ENCODE results near the gene ZNF229. TPM values are rescaled to one million over a fixed set of nuclear protein-coding genes. Genes with fewer than 3 reads are reported as not detected.
"Not testable (repeated sequence)": the region's sequence is repeated elsewhere in the genome, so short reads cannot be mapped to it uniquely, and the experiment has no call there.

ZNF229 gene
- 9.2 TPM for polyA plus RNA-seq
- long read RNA-seq, donor 1, full-length matches to known transcripts: 1 of 1 reads
- long read RNA-seq, donor 1, partial matches to known transcripts: 0 of 1 reads
- long read RNA-seq, donor 1, other reads (novel, unspliced or antisense): 0 of 1 reads
- long read RNA-seq, donor 2, full-length matches to known transcripts: 2 of 2 reads
- long read RNA-seq, donor 2, partial matches to known transcripts: 0 of 2 reads
- long read RNA-seq, donor 2, other reads (novel, unspliced or antisense): 0 of 2 reads
- long read RNA-seq, donor 3, full-length matches to known transcripts: 3 of 3 reads
- long read RNA-seq, donor 3, partial matches to known transcripts: 0 of 3 reads
- long read RNA-seq, donor 3, other reads (novel, unspliced or antisense): 0 of 3 reads
- long read RNA-seq, donor 4: 0 reads
- long read RNA-seq, donor 5, full-length matches to known transcripts: 2 of 2 reads
- long read RNA-seq, donor 5, partial matches to known transcripts: 0 of 2 reads
- long read RNA-seq, donor 5, other reads (novel, unspliced or antisense): 0 of 2 reads
- long read RNA-seq, donor 6, full-length matches to known transcripts: 2 of 2 reads
- long read RNA-seq, donor 6, partial matches to known transcripts: 0 of 2 reads
- long read RNA-seq, donor 6, other reads (novel, unspliced or antisense): 0 of 2 reads
- long read RNA-seq, donor 7: 0 reads
- long read RNA-seq, donor 8, full-length matches to known transcripts: 2 of 2 reads
- long read RNA-seq, donor 8, partial matches to known transcripts: 0 of 2 reads
- long read RNA-seq, donor 8, other reads (novel, unspliced or antisense): 0 of 2 reads
- long read RNA-seq, donor 9, full-length matches to known transcripts: 1 of 1 reads
- long read RNA-seq, donor 9, partial matches to known transcripts: 0 of 1 reads
- long read RNA-seq, donor 9, other reads (novel, unspliced or antisense): 0 of 1 reads
- long read RNA-seq, donor 10, full-length matches to known transcripts: 2 of 2 reads
- long read RNA-seq, donor 10, partial matches to known transcripts: 0 of 2 reads
- long read RNA-seq, donor 10, other reads (novel, unspliced or antisense): 0 of 2 reads
- long read RNA-seq, donor 11, full-length matches to known transcripts: 2 of 2 reads
- long read RNA-seq, donor 11, partial matches to known transcripts: 0 of 2 reads
- long read RNA-seq, donor 11, other reads (novel, unspliced or antisense): 0 of 2 reads

DNA sequence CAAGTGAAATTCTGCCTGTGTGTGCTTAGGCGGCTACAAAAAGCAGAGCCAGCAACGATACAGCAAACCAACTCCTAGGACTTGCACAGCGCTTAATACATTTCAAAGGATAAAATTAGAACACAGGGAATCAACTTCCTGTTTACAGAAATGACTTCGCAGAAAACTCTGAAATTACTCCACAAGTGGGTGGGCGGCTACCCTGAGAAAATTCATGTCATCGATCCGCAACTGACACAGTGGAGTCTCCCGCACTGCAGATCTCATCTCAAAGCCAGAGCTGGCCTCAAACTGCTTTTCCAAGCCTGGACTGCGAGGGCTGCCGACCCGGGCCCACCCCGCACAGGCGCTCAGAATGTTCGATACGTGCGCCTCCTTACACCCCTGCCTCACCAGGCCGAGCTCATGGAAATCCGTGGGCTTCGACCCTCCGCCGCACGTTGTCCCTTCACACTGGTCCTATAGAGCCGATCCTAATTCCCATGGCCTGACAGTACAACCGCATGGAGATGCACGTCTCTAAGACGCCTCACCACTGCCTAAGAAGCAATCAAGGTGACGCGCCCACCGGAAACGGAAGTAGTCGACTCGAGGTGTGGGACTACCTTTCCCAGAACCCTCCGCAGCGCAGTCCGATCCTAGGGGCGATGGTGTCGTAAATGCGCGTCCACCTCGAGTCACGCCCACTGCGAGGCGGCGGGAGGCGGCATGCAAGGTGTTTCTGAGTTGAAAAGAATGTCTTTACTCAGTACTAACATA is at the start of gene ZNF229:
TSS of gene ZNF229 (minus strand) at position 557 of the 759 bp plus-strand sequence. CDS start 5,625 bp downstream, outside the sequence.
- H3K27ac ChIP-seq (ENCODE audit: low read length): peak within 1 kb of the TSS; percentile 27
- peaks cover 14% of the 10 kb centered on the region for H3K9me3 ChIP-seq (ENCODE audit: control insufficient read depth, low read depth, low read length)
- WGBS (ENCODE audit: insufficient coverage, low lambda C conversion rate): no CpG with 5 or more reads among the region's 45 CpGs
- peaks cover 23% of the 10 kb centered on the region for H3K36me3 ChIP-seq (ENCODE audit: control insufficient read depth, insufficient read depth, low read length)
- no peaks in the 10 kb centered on the region for H3K27me3 ChIP-seq (ENCODE audit: control insufficient read depth, insufficient read depth, low read length)
- peak; percentile 94 to 96 for DNase-seq
- peak within 1 kb of the TSS; percentile 77 for H3K4me3 ChIP-seq (ENCODE audit: low read length)
- H3K4me1 ChIP-seq (ENCODE audit: control insufficient read depth, insufficient read depth, low read length): no peaks in the 10 kb centered on the region

DNA sequence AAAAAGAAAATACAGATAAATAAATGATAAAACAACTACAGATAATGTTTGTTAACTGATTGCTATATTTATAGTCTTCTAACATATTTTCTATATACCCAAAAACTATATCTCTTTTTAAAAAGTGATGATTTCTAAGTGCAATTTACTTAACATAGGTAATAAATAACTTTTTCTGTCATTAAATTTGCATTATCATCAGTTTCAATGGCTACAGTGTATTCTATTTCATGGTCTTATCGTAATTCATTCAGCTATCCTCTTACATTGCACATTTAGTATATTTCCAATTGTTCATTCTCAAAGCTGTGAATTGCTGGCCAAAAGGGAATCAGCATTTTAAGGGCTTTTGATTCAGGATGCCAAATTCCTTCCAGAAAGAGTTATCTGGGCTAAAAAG is 48.4 kb upstream of the ZNF229 start:
- Histone ChIP-seq H3K36me3 (ENCODE audit: control insufficient read depth, insufficient read depth, low read length) (peaks cover 59% of the 10 kb centered on the region), H3K9me3 (ENCODE audit: control insufficient read depth, low read depth, low read length) (peaks cover 57% of the 10 kb centered on the region), H3K27ac (ENCODE audit: low read length) (no peak overlapping the region), H3K4me3 (ENCODE audit: low read length) (no peak overlapping the region), H3K27me3 (ENCODE audit: control insufficient read depth, insufficient read depth, low read length) (no peaks in the 10 kb centered on the region), H3K4me1 (ENCODE audit: control insufficient read depth, insufficient read depth, low read length) (peaks cover 6% of the 10 kb centered on the region)
- DNase-seq: no peak
- WGBS (ENCODE audit: insufficient coverage, low lambda C conversion rate): 100% methylated on average over 1 of the region's 1 CpG

DNA sequence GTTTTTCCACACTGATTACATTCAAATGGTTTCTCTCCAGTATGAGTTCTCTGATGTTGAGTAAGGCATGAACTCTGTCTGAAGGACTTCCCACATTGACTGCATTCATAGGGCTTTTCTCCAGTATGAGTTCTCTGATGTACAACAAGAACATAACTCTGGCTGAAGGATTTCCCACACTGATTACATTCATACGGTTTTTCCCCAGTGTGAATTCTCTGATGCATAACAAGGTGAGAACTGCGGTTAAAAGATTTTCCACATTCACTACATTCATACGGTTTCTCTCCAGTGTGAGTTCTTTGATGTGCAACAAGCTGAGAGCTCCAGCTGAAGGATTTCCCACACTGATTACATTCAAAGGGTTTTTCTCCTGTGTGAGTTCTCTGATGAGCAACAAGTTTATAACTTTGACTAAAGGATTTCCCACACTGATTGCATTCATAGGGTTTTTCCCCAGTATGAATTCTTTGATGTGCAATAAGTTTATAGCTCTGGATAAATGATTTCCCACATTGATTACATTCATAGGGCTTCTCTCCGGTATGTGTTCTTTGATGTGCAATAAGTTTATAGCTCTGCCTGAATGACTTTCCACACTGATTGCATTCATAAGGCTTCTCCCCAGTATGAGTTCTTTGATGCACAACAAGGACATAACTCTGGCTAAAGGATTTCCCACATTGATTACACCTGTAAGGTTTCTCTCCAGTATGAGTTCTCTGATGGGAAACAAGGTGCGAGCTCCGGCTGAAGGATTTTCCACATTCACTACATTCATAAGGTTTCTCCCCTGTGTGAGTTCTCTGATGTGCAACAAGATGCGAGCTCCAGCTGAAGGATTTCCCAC is 28.5 kb upstream of the ZNF229 start:
- Histone ChIP-seq H3K27me3 (ENCODE audit: control insufficient read depth, insufficient read depth, low read length) (no peaks in the 10 kb centered on the region), H3K9me3 (ENCODE audit: control insufficient read depth, low read depth, low read length) (peaks cover 53% of the 10 kb centered on the region), H3K36me3 (ENCODE audit: control insufficient read depth, insufficient read depth, low read length) (peaks cover 44% of the 10 kb centered on the region), H3K4me3 (ENCODE audit: low read length) (no peak overlapping the region), H3K27ac (ENCODE audit: low read length) (no peak overlapping the region), H3K4me1 (ENCODE audit: control insufficient read depth, insufficient read depth, low read length) (no peaks in the 10 kb centered on the region)
- 100% methylated on average over 1 of the region's 7 CpGs for WGBS (ENCODE audit: insufficient coverage, low lambda C conversion rate)
- peak in 1 of 2 donors; percentile 28 for DNase-seq

DNA sequence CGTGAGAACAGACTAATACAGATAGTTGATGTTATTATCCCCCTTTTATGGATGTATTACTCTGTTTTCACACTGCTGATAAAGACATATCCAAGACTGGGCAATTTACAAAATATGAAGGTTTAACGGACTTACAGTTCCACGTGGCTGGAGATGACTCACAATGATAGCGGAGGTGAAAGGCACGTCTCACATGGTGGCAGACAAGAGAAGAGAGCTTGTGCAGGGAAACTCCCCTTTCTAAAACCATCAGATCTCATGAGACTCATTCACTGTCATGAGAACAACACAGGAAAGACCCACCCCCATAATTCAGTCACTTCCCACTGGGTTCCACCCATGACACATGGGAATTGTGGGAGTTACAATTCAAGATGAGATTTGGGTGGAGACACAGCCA is 20.5 kb upstream of the ZNF229 start:
- H3K27ac ChIP-seq (ENCODE audit: low read length); H3K9me3 ChIP-seq (ENCODE audit: control insufficient read depth, low read depth, low read length); H3K4me1 ChIP-seq (ENCODE audit: control insufficient read depth, insufficient read depth, low read length); H3K27me3 ChIP-seq (ENCODE audit: control insufficient read depth, insufficient read depth, low read length); DNase-seq; H3K36me3 ChIP-seq (ENCODE audit: control insufficient read depth, insufficient read depth, low read length); H3K4me3 ChIP-seq (ENCODE audit: low read length): not testable (repeated sequence)
- no CpG with 5 or more reads among the region's 5 CpGs for WGBS (ENCODE audit: insufficient coverage, low lambda C conversion rate)

DNA sequence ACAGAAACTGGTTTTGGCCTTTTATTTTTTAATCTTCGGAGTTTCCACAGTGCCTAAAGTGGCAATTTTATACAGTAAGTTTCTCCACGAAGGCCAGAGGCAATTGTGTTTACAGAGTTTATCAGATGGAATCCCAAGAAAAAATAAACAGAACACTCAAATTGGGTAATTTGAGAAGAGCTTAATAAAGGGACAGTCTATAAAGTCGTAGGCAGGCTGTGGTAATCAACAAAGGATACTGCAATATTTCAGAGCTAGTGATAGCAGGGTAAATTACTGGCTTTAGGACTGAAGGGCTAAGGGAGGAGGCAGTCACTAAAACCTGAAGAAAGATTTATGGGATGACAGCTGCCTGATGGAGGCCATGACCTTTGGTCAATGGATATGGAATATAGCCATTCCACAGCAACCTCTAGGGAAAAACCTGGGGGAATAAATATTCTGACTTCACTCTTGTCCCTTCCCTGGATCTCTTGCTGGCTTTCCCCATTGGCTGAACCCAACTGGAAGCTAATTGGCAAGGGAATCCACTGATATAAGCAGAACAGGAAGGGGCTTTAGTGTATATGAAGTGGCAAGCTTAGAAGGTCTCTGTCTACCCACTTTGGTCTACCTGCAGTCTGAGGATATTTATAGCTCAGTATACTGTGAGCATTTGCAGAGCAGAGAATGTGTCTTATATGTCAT is 14.5 kb upstream of the ZNF229 start:
- not testable (repeated sequence) for H3K27ac ChIP-seq (ENCODE audit: low read length); H3K4me3 ChIP-seq (ENCODE audit: low read length); H3K36me3 ChIP-seq (ENCODE audit: control insufficient read depth, insufficient read depth, low read length); H3K4me1 ChIP-seq (ENCODE audit: control insufficient read depth, insufficient read depth, low read length); DNase-seq; H3K9me3 ChIP-seq (ENCODE audit: control insufficient read depth, low read depth, low read length); H3K27me3 ChIP-seq (ENCODE audit: control insufficient read depth, insufficient read depth, low read length)
- 33% methylated on average over 2 of the region's 3 CpGs for WGBS (ENCODE audit: insufficient coverage, low lambda C conversion rate)

DNA sequence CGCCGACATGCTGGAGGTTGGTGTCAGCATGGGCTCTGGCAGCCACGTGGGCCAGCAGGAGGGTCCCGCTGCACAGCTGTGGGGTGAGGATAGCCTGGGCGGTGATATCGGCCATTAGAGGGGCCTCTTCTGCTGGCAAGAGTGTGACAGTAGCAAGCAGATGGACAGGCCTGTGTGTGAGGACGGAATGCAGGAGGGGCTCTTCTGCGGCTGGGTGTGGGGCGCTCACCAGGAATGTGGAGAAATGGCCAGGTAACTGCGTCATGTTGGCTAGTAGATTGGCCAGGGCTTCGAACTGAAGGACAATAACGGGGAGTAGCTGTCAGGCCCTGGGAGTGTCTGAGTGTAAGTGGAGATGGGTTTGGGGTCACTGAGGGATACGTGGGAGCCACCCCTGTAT is 7.7 kb upstream of the ZNF229 start:
- not testable (repeated sequence) for DNase-seq; H3K4me3 ChIP-seq (ENCODE audit: low read length); H3K27ac ChIP-seq (ENCODE audit: low read length); H3K4me1 ChIP-seq (ENCODE audit: control insufficient read depth, insufficient read depth, low read length); H3K27me3 ChIP-seq (ENCODE audit: control insufficient read depth, insufficient read depth, low read length); H3K36me3 ChIP-seq (ENCODE audit: control insufficient read depth, insufficient read depth, low read length)
- WGBS (ENCODE audit: insufficient coverage, low lambda C conversion rate): no CpG with 5 or more reads among the region's 13 CpGs
- peaks cover 19% of the 10 kb centered on the region for H3K9me3 ChIP-seq (ENCODE audit: control insufficient read depth, low read depth, low read length)

DNA sequence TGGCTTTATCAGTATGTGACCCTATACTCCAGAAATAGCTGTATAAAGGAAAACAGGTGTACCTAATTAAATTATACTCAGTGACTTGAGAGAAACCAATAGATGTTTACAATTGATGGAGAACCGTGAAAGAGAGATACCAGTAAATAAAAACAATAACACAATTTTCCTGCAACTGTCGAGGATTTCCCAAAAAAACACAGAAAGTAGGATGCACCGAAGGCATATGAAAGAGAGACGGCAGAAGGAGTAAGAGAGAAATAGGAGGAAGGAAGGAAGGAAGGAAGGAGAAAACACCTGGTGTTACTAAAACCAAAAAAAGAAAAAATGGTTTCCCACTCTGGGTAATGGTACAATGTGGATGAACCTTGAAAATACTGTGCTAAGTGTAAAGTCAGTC is 6.8 kb upstream of the ZNF229 start:
- DNase-seq: no peak
- Histone ChIP-seq H3K36me3 (ENCODE audit: control insufficient read depth, insufficient read depth, low read length) (no peaks in the 10 kb centered on the region), H3K27me3 (ENCODE audit: control insufficient read depth, insufficient read depth, low read length) (no peaks in the 10 kb centered on the region), H3K9me3 (ENCODE audit: control insufficient read depth, low read depth, low read length) (peaks cover 21% of the 10 kb centered on the region), H3K27ac (ENCODE audit: low read length) (no peak overlapping the region), H3K4me3 (ENCODE audit: low read length) (no peak overlapping the region), H3K4me1 (ENCODE audit: control insufficient read depth, insufficient read depth, low read length) (no peaks in the 10 kb centered on the region)
- 87% methylated on average over 4 of the region's 4 CpGs for WGBS (ENCODE audit: insufficient coverage, low lambda C conversion rate)

DNA sequence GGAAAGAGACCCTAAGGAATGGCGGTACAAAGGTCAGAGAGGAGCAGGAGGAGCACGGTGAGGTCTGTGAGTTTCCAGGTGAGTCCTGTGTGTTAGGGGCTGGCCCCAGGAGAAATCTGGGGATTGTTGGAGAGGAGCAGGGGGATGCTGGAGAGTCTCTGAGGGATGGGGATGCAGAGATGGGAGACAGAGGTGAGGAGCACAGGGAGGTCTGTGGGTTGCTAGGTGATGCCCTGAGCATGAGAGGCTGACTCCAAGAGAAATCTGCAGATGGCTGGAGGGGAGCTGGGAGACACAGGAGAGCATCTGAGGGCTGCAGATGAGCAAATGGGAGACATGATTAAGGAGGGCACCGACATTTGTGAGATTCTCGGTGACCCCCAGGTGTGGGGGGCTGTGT is 4.1 kb upstream of the ZNF229 start:
- WGBS (ENCODE audit: insufficient coverage, low lambda C conversion rate): no CpG with 5 or more reads among the region's 4 CpGs
- no peak overlapping the region for H3K4me3 ChIP-seq (ENCODE audit: low read length)
- H3K27me3 ChIP-seq (ENCODE audit: control insufficient read depth, insufficient read depth, low read length): no peaks in the 10 kb centered on the region
- DNase-seq: no peak
- H3K9me3 ChIP-seq (ENCODE audit: control insufficient read depth, low read depth, low read length): peaks cover 18% of the 10 kb centered on the region
- H3K36me3 ChIP-seq (ENCODE audit: control insufficient read depth, insufficient read depth, low read length): no peaks in the 10 kb centered on the region
- no peaks in the 10 kb centered on the region for H3K4me1 ChIP-seq (ENCODE audit: control insufficient read depth, insufficient read depth, low read length)
- H3K27ac ChIP-seq (ENCODE audit: low read length): no peak overlapping the region

DNA sequence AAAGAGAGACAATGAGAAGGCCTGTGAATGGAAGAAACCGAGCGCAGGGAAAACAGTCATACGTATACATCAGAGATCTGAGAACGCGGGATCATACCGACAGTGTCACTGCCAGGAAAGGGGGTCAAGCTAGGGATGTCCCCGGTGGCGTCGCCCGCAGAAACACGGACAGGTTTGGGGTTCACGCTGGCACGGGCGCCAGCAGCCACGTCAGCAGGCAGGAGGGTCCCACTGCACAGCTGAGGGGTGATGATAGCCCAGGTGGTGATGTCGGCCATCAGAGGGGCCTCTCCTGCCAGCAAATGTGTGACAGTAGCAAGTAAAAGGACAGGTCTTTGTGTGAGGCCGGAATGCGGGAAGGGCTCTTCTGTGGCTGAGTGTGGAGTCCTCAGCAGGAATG is 3.4 kb upstream of the ZNF229 start:
- WGBS (ENCODE audit: insufficient coverage, low lambda C conversion rate): 100% methylated on average over 3 of the region's 18 CpGs
- peaks cover 14% of the 10 kb centered on the region for H3K9me3 ChIP-seq (ENCODE audit: control insufficient read depth, low read depth, low read length)
- no peak for DNase-seq

More for the DNA sequence above, 3.4 kb upstream of the ZNF229 start:
- H3K4me1 ChIP-seq (ENCODE audit: control insufficient read depth, insufficient read depth, low read length): no peaks in the 10 kb centered on the region
- no peak overlapping the region for H3K4me3 ChIP-seq (ENCODE audit: low read length)
- H3K36me3 ChIP-seq (ENCODE audit: control insufficient read depth, insufficient read depth, low read length): peaks cover 6% of the 10 kb centered on the region
- H3K27ac ChIP-seq (ENCODE audit: low read length): no peak overlapping the region
- H3K27me3 ChIP-seq (ENCODE audit: control insufficient read depth, insufficient read depth, low read length): no peaks in the 10 kb centered on the region
